H9 (cell line): ENCODE measurements around the gene KCNRG. TPM values are rescaled to one million over a fixed set of nuclear protein-coding genes. Genes with fewer than 3 reads are reported as not detected.

Experiments used
- DNase-seq: peaks from one replicate; pipeline ENCODE4 v3.0.0-alpha.2; 2017
- H2AFZ ChIP-seq: one replicate; pipeline ENCODE4 v1.6.1; 2013; ENCODE audit warnings: mild to moderate bottlenecking, low read length, control low read depth, moderate library complexity
- H2AK5ac ChIP-seq: 2 replicates; pipeline ENCODE4 v1.6.1; 2013; ENCODE audit warnings: low read length, control low read depth, mixed read lengths; ENCODE audit not compliant: insufficient read length
- H2BK120ac ChIP-seq: one replicate; pipeline ENCODE4 v1.6.1; 2013; ENCODE audit warnings: low read depth, mild to moderate bottlenecking, low read length, control low read depth, inconsistent platforms; ENCODE audit not compliant: poor library complexity, severe bottlenecking
- H2BK12ac ChIP-seq: 2 replicates; pipeline ENCODE4 v1.6.1; 2013; ENCODE audit warnings: low read length, control low read depth, mixed read lengths, low read depth; ENCODE audit not compliant: insufficient read length
- H2BK15ac ChIP-seq: 2 replicates; pipeline ENCODE4 v1.6.1; 2013; ENCODE audit warnings: low read depth, low read length, control low read depth
- H2BK20ac ChIP-seq: one replicate; pipeline ENCODE4 v1.6.1; 2013; ENCODE audit warnings: low read depth, mild to moderate bottlenecking, low read length, control low read depth, inconsistent platforms; ENCODE audit not compliant: poor library complexity, severe bottlenecking
- H2BK5ac ChIP-seq: 2 replicates; pipeline ENCODE4 v1.6.1; 2013; ENCODE audit warnings: low read length, control low read depth, mixed read lengths; ENCODE audit not compliant: insufficient read length
- H3K14ac ChIP-seq: 2 replicates; pipeline ENCODE4 v1.6.1; 2013; ENCODE audit warnings: low read length, control low read depth; ENCODE audit not compliant: insufficient read depth
- H3K18ac ChIP-seq: 2 replicates; pipeline ENCODE4 v1.6.1; 2013; ENCODE audit warnings: low read depth, mild to moderate bottlenecking, mixed read lengths, low read length, control low read depth; ENCODE audit not compliant: insufficient read length
- H3K23ac ChIP-seq: 2 replicates; pipeline ENCODE4 v1.6.1; 2013; ENCODE audit warnings: low read length, control low read depth, mixed read lengths, low read depth; ENCODE audit not compliant: insufficient read length
- H3K23me2 ChIP-seq: 2 replicates; pipeline ENCODE4 v1.6.1; 2013; ENCODE audit warnings: low read depth, mild to moderate bottlenecking, mixed read lengths, low read length, control low read depth; ENCODE audit not compliant: insufficient read length, poor library complexity, severe bottlenecking
- H3K27ac ChIP-seq: 2 replicates; pipeline ENCODE4 v1.5.1; 2013; ENCODE audit warnings: low read length, control low read depth, mixed read lengths, low read depth; ENCODE audit not compliant: insufficient read length
- H3K27me3 ChIP-seq: 2 replicates; pipeline ENCODE4 v1.6.1; 2013; ENCODE audit warnings: low read length, control low read depth, inconsistent platforms; ENCODE audit not compliant: insufficient read depth
- H3K4ac ChIP-seq: 2 replicates; pipeline ENCODE4 v1.6.1; 2013; ENCODE audit warnings: low read depth, mild to moderate bottlenecking, control low read depth, inconsistent platforms, low read length, moderate library complexity
- H3K4me1 ChIP-seq: 2 replicates; pipeline ENCODE4 v1.6.1; 2013; ENCODE audit warnings: low read length, control low read depth, inconsistent platforms; ENCODE audit not compliant: insufficient read depth
- H3K4me2 ChIP-seq: 2 replicates; pipeline ENCODE4 v1.6.1; 2013; ENCODE audit warnings: low read length, control low read depth, mixed read lengths; ENCODE audit not compliant: insufficient read length, insufficient read depth
- H3K56ac ChIP-seq: 2 replicates; pipeline ENCODE4 v1.6.1; 2013; ENCODE audit warnings: low read depth, mild to moderate bottlenecking, mixed read lengths, low read length, control low read depth; ENCODE audit not compliant: insufficient read length
- H3K79me1 ChIP-seq: 2 replicates; pipeline ENCODE4 v1.6.1; 2013; ENCODE audit warnings: low read depth, mild to moderate bottlenecking, moderate library complexity, low read length, control low read depth, inconsistent platforms; ENCODE audit not compliant: insufficient read depth, poor library complexity, severe bottlenecking
- H3K79me2 ChIP-seq: 2 replicates; pipeline ENCODE4 v1.6.1; 2013; ENCODE audit warnings: low read length, control low read depth, inconsistent platforms; ENCODE audit not compliant: insufficient read depth
- H3K9ac ChIP-seq: 2 replicates; pipeline ENCODE4 v1.6.1; 2013; ENCODE audit warnings: low read length, control low read depth, mixed read lengths; ENCODE audit not compliant: insufficient read length; ENCODE audit errors: extremely low read depth
- H3K9me3 ChIP-seq: one replicate; pipeline ENCODE4 v1.6.1; 2013; ENCODE audit warnings: low read depth, low read length, inconsistent platforms; ENCODE audit not compliant: control insufficient read depth
- H3T11ph ChIP-seq: one replicate; pipeline ENCODE4 v1.6.1; 2013; ENCODE audit warnings: mild to moderate bottlenecking, low read length, control low read depth, inconsistent platforms
- H4K20me1 ChIP-seq: one replicate; pipeline ENCODE4 v1.6.1; 2013; ENCODE audit not compliant: control insufficient read depth, insufficient read length, insufficient read depth
- H4K5ac ChIP-seq: 2 replicates; pipeline ENCODE4 v1.6.1; 2013; ENCODE audit warnings: low read depth, mild to moderate bottlenecking, mixed read lengths, low read length, control low read depth; ENCODE audit not compliant: insufficient read length
- H4K8ac ChIP-seq: replicated peaks from 2 replicates; pipeline ENCODE4 v1.6.1; 2013; ENCODE audit warnings: low read length, control low read depth, mixed read lengths, low read depth; ENCODE audit not compliant: insufficient read length
- H4K91ac ChIP-seq: 2 replicates; pipeline ENCODE4 v1.6.1; 2013; ENCODE audit warnings: low read depth, mild to moderate bottlenecking, moderate library complexity, mixed read lengths, low read length, control low read depth; ENCODE audit not compliant: insufficient read length
- H3K27ac Mint-ChIP-seq, 3 experiments: 2 replicates in 2 of 3; 3 replicates in 1 of 3; pipeline ENCODE4 v1.8.0; 2020 to 2021; ENCODE audit warnings: mixed read lengths in 3 of 3, mild to moderate bottlenecking in 1 of 3, moderate library complexity in 1 of 3
- H3K27me3 Mint-ChIP-seq: 2 replicates; pipeline ENCODE4 v1.8.0; 2021; ENCODE audit warnings: low read depth, mild to moderate bottlenecking, moderate library complexity, mixed read lengths
- H3K36me3 Mint-ChIP-seq, 3 experiments: 2 replicates in 2 of 3; 3 replicates in 1 of 3; pipeline ENCODE4 v1.8.0; 2020 to 2021; ENCODE audit warnings: low read depth in 3 of 3, mixed read lengths in 3 of 3; ENCODE audit not compliant: insufficient read depth in 1 of 3
- H3K4me1 Mint-ChIP-seq, 2 experiments: 2 replicates each; pipeline ENCODE4 v1.8.0; 2020; ENCODE audit warnings: mixed read lengths in 2 of 2
- H3K4me3 Mint-ChIP-seq, 2 experiments: 2 replicates in 1 of 2; 3 replicates in 1 of 2; pipeline ENCODE4 v1.8.0; 2020 to 2021; ENCODE audit warnings: mild to moderate bottlenecking in 2 of 2, mixed read lengths in 2 of 2, moderate library complexity in 1 of 2
- H3K9me3 Mint-ChIP-seq, 2 experiments: 2 replicates in 1 of 2; 3 replicates in 1 of 2; pipeline ENCODE4 v1.8.0; 2020; ENCODE audit warnings: mild to moderate bottlenecking in 2 of 2, mixed read lengths in 2 of 2, moderate library complexity in 1 of 2
- CTCF ChIP-seq: fragments of 200-600 bp; sonication (generic); conservative IDR thresholded peaks from 3 replicates; pipeline ENCODE4 v1.8.0; 2021; ENCODE audit warnings: antibody characterized with exemption, mild to moderate bottlenecking
- WGBS: extraction: QIAGEN DNeasy Blood & Tissue Kit; methylation state at CpG from one replicate; pipeline ENCODE4 v1.1.7; 2013; ENCODE audit warnings: missing lambda C conversion rate, low lambda C conversion rate, mixed read lengths; ENCODE audit not compliant: insufficient read length; ENCODE audit errors: extremely low coverage; 5-methylcytosine and 5-hydroxymethylcytosine counted together
- total RNA-seq: library from RNA; stranded (reverse); gene quantifications from 2 replicates; pipeline ENCODE4 v1.2.1, GENCODE V29; 2021

KCNRG gene
- total RNA-seq, 1 experiment from 2014 or later, result 0.74 TPM

DNA sequence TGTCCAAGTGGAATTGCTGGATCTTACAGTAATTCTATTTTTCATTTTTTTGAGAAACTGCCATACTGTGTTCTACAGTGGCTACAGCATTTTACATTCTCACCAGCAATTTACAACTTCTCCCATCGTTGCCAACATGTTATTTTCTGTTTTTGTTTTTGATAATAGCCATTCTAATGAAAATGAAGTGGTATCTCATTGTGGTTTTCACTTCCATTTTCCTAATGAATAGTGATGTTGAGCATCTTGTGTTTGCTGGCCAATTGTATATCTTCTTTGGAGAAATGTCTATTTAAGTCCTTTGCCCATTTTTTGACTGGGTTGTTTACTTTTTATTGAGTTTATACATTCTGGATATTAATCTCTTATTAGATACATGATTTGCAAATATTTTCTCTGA, 38.6 kb downstream of the KCNRG start:
- H3K9ac ChIP-seq, result no peak overlapping the region
- no peak overlapping the region for H4K91ac ChIP-seq
- no CpG with 5 or more reads among the region's 1 CpG for WGBS
- no peak overlapping the region for H2BK15ac ChIP-seq
- H4K20me1 ChIP-seq, result no peaks in the 10 kb centered on the region
- no peak for TF ChIP-seq CTCF
- no peak overlapping the region for H4K5ac ChIP-seq
- no peak overlapping the region for H3T11ph ChIP-seq
- H3K14ac ChIP-seq, result no peak overlapping the region
- H2AFZ ChIP-seq, result no peak overlapping the region
- H3K79me2 ChIP-seq, result no peaks in the 10 kb centered on the region
- H3K9me3 ChIP-seq, result no peaks in the 10 kb centered on the region
- H3K23ac ChIP-seq, result no peak overlapping the region
- no peaks in the 10 kb centered on the region for H3K27me3 ChIP-seq
- H3K23me2 ChIP-seq, result no peaks in the 10 kb centered on the region
- H3K56ac ChIP-seq, result no peak overlapping the region
- Mint-ChIP-seq H3K36me3 (peaks cover 1 to 12% (median 6%) of the 10 kb centered on the region in 3 experiments; a peak in 4 of 7 replicates), H3K4me3 (no peak overlapping the region), H3K27me3 (no peaks in the 10 kb centered on the region), H3K27ac (no peak overlapping the region), H3K9me3 (no peaks in the 10 kb centered on the region), H3K4me1 (no peaks in the 10 kb centered on the region)
- H3K27ac ChIP-seq, result no peak overlapping the region
- H3K18ac ChIP-seq, result no peak overlapping the region
- no peak overlapping the region for H3K4ac ChIP-seq
- H3K4me2 ChIP-seq, result no peak overlapping the region
- H4K8ac ChIP-seq, result no peak overlapping the region
- H2BK20ac ChIP-seq, result no peak overlapping the region
- H3K79me1 ChIP-seq, result no peaks in the 10 kb centered on the region
- H2AK5ac ChIP-seq, result no peak overlapping the region
- no peak for DNase-seq
- H2BK120ac ChIP-seq, result no peak overlapping the region
- no peak overlapping the region for H2BK12ac ChIP-seq
- no peak overlapping the region for H2BK5ac ChIP-seq
- no peaks in the 10 kb centered on the region for H3K4me1 ChIP-seq
